HL-60 (cell line): ENCODE data around the gene RPL35.
"Not testable (repeated sequence)": the region's sequence is repeated elsewhere in the genome, so short reads cannot be mapped to it uniquely, and the experiment has no call there.

Source experiments
- POLR2AphosphoS5 ChIP-seq: IDR thresholded peaks from 2 replicates; pipeline ENCODE4 v1.6.1; 2012; ENCODE audit warnings: low read depth
- TF ChIP-seq, protein P1 (sequence below): IDR thresholded peaks from one replicate; pipeline ENCODE4 v1.5.1; 2011; ENCODE audit warnings: low read length, control low read depth, inconsistent platforms; ENCODE audit not compliant: insufficient read depth
- TF ChIP-seq, protein P2 (sequence below): IDR thresholded peaks from 2 replicates; pipeline ENCODE4 v1.6.1; 2012; ENCODE audit warnings: low read depth; ENCODE audit not compliant: insufficient replicate concordance

DNA sequence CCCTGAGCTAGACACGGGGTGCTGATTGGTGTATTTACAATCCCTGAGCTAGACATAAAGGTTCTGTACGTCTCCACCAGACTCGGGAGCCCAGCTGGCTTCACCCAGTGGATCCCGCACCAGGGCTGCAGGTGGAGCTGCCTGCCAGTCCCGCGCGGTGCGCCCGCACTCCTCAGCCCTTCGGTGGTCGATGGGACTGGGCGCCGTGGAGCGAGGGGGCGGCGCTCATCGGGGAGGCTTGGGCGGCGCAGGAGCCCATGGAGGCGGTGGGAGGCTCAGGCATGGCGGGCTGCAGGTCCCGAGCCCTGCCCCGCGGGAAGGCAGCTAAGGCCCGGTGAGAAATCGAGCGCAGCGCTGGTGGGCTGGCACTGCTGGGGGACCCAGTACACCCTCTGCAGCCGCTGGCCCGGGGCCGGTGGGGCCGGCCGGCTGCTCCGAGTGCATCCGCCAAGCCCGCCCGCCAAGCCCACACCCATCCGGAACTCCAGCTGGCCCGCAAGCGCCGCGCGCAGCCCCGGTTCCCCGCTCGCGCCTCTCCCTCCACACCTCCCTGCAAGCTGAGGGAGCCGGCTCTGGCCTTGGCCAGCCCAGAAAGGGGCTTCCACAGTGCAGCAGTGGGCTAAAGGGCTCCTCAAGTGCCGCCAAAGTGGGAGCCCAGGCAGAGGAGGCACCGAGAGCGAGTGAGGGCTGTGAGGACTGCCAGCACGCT, 23.0 kb downstream of the RPL35 start:
- TF ChIP-seq, protein P1, sequence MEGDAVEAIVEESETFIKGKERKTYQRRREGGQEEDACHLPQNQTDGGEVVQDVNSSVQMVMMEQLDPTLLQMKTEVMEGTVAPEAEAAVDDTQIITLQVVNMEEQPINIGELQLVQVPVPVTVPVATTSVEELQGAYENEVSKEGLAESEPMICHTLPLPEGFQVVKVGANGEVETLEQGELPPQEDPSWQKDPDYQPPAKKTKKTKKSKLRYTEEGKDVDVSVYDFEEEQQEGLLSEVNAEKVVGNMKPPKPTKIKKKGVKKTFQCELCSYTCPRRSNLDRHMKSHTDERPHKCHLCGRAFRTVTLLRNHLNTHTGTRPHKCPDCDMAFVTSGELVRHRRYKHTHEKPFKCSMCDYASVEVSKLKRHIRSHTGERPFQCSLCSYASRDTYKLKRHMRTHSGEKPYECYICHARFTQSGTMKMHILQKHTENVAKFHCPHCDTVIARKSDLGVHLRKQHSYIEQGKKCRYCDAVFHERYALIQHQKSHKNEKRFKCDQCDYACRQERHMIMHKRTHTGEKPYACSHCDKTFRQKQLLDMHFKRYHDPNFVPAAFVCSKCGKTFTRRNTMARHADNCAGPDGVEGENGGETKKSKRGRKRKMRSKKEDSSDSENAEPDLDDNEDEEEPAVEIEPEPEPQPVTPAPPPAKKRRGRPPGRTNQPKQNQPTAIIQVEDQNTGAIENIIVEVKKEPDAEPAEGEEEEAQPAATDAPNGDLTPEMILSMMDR: not testable (repeated sequence)
- TF ChIP-seq, protein P2, sequence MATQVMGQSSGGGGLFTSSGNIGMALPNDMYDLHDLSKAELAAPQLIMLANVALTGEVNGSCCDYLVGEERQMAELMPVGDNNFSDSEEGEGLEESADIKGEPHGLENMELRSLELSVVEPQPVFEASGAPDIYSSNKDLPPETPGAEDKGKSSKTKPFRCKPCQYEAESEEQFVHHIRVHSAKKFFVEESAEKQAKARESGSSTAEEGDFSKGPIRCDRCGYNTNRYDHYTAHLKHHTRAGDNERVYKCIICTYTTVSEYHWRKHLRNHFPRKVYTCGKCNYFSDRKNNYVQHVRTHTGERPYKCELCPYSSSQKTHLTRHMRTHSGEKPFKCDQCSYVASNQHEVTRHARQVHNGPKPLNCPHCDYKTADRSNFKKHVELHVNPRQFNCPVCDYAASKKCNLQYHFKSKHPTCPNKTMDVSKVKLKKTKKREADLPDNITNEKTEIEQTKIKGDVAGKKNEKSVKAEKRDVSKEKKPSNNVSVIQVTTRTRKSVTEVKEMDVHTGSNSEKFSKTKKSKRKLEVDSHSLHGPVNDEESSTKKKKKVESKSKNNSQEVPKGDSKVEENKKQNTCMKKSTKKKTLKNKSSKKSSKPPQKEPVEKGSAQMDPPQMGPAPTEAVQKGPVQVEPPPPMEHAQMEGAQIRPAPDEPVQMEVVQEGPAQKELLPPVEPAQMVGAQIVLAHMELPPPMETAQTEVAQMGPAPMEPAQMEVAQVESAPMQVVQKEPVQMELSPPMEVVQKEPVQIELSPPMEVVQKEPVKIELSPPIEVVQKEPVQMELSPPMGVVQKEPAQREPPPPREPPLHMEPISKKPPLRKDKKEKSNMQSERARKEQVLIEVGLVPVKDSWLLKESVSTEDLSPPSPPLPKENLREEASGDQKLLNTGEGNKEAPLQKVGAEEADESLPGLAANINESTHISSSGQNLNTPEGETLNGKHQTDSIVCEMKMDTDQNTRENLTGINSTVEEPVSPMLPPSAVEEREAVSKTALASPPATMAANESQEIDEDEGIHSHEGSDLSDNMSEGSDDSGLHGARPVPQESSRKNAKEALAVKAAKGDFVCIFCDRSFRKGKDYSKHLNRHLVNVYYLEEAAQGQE: not testable (repeated sequence)
- not testable (repeated sequence) for TF ChIP-seq POLR2AphosphoS5
